Mesenchymal stem cell (in vitro differentiated cells and primary cell): ENCODE results near the gene CHRDL2.

Experiments
- DNase-seq: peaks from one replicate; pipeline ENCODE4 v3.0.0-alpha.2; 2013
- H2AFZ ChIP-seq: one replicate; pipeline ENCODE4 v1.6.1; 2013; ENCODE audit warnings: low read depth, mild to moderate bottlenecking, control low read depth, inconsistent platforms, low read length, moderate library complexity
- H2AK5ac ChIP-seq: 2 replicates; pipeline ENCODE4 v1.6.1; 2013; ENCODE audit warnings: low read length, moderate library complexity, mild to moderate bottlenecking, inconsistent platforms; ENCODE audit not compliant: severe bottlenecking
- H2BK120ac ChIP-seq: one replicate; pipeline ENCODE4 v1.6.1; 2013; ENCODE audit warnings: low read depth, mild to moderate bottlenecking, inconsistent platforms, low read length, moderate library complexity
- H2BK12ac ChIP-seq, 2 experiments: one replicate each; pipeline ENCODE4 v1.6.1; 2013; ENCODE audit warnings: inconsistent platforms in 2 of 2, low read length in 2 of 2, mild to moderate bottlenecking in 2 of 2, moderate library complexity in 2 of 2, control low read depth in 1 of 2
- H2BK15ac ChIP-seq: one replicate; pipeline ENCODE4 v1.6.1; 2013; ENCODE audit warnings: mild to moderate bottlenecking, low read depth, inconsistent platforms; ENCODE audit not compliant: poor library complexity, severe bottlenecking
- H2BK5ac ChIP-seq: 2 replicates; pipeline ENCODE4 v1.6.1; 2013; ENCODE audit warnings: low read depth, mild to moderate bottlenecking, low read length, control low read depth, inconsistent platforms; ENCODE audit not compliant: poor library complexity, severe bottlenecking
- H3K14ac ChIP-seq, 2 experiments: one replicate each; pipeline ENCODE4 v1.6.1; 2013; ENCODE audit warnings: inconsistent platforms in 2 of 2, low read length in 2 of 2, control low read depth in 1 of 2, mild to moderate bottlenecking in 1 of 2, moderate library complexity in 1 of 2
- H3K18ac ChIP-seq, 2 experiments: one replicate each; pipeline ENCODE4 v1.6.1; 2013; ENCODE audit warnings: inconsistent platforms in 2 of 2, low read length in 2 of 2, control low read depth in 1 of 2, low read depth in 1 of 2, mild to moderate bottlenecking in 1 of 2
- H3K23ac ChIP-seq, 2 experiments: one replicate each; pipeline ENCODE4 v1.6.1; 2013; ENCODE audit warnings: inconsistent platforms in 2 of 2, low read length in 2 of 2, mild to moderate bottlenecking in 2 of 2, moderate library complexity in 2 of 2, control low read depth in 1 of 2
- H3K27ac ChIP-seq: 2 replicates; pipeline ENCODE4 v1.5.1; 2013; ENCODE audit warnings: mild to moderate bottlenecking, moderate library complexity, low read length, control low read depth, inconsistent platforms; ENCODE audit not compliant: poor library complexity, severe bottlenecking
- H3K27me3 ChIP-seq, 2 experiments: 2 replicates each; pipeline versions ENCODE4 v1.6.1 to v1.7.0; 2013; ENCODE audit warnings: low read length in 2 of 2, mild to moderate bottlenecking in 2 of 2, moderate library complexity in 2 of 2, control low read depth in 1 of 2, inconsistent platforms in 1 of 2; ENCODE audit not compliant: control insufficient read depth in 1 of 2, insufficient read depth in 1 of 2
- H3K36me3 ChIP-seq, 2 experiments: 2 replicates each; pipeline versions ENCODE4 v1.6.1 to v1.7.0; 2013; ENCODE audit warnings: low read length in 2 of 2, control low read depth in 1 of 2, inconsistent platforms in 1 of 2, low read depth in 1 of 2, mild to moderate bottlenecking in 1 of 2; ENCODE audit not compliant: insufficient read depth in 2 of 2, control insufficient read depth in 1 of 2
- H3K4ac ChIP-seq, 2 experiments: one replicate each; pipeline ENCODE4 v1.6.1; 2013; ENCODE audit warnings: inconsistent platforms in 2 of 2, low read length in 2 of 2, mild to moderate bottlenecking in 2 of 2, moderate library complexity in 2 of 2, control low read depth in 1 of 2, low read depth in 1 of 2
- H3K4me1 ChIP-seq: 2 replicates; pipeline ENCODE4 v1.6.1; 2013; ENCODE audit warnings: low read depth, low read length, control low read depth; ENCODE audit not compliant: control insufficient read depth, insufficient read depth
- H3K4me2 ChIP-seq: 2 replicates; pipeline ENCODE4 v1.6.1; 2013; ENCODE audit warnings: low read length, mild to moderate bottlenecking, inconsistent platforms; ENCODE audit not compliant: poor library complexity, severe bottlenecking
- H3K4me3 ChIP-seq, 2 experiments: 2 replicates each; pipeline versions ENCODE4 v1.5.1 to v1.7.0; 2013; ENCODE audit warnings: low read length in 2 of 2, mild to moderate bottlenecking in 2 of 2, control low read depth in 1 of 2, low read depth in 1 of 2; ENCODE audit not compliant: insufficient read depth in 1 of 2
- H3K79me1 ChIP-seq: replicated peaks from 2 replicates; pipeline ENCODE4 v1.6.1; 2013; ENCODE audit warnings: mild to moderate bottlenecking, control low read depth, low read length, inconsistent platforms; ENCODE audit not compliant: poor library complexity, severe bottlenecking
- H3K9ac ChIP-seq: 2 replicates; pipeline ENCODE4 v1.7.0; 2013; ENCODE audit warnings: mild to moderate bottlenecking, low read length, moderate library complexity
- H3K9me3 ChIP-seq: 2 replicates; pipeline ENCODE4 v1.7.0; 2013; ENCODE audit warnings: mild to moderate bottlenecking, low read length; ENCODE audit not compliant: control insufficient read depth
- H4K8ac ChIP-seq: one replicate; pipeline ENCODE4 v1.6.1; 2013; ENCODE audit warnings: inconsistent platforms, mild to moderate bottlenecking, low read length, moderate library complexity
- H4K91ac ChIP-seq: one replicate; pipeline ENCODE4 v1.6.1; 2013; ENCODE audit warnings: mild to moderate bottlenecking, low read length, inconsistent platforms
- WGBS: methylation state at CpG from one replicate; pipeline ENCODE4 v1.1.7; 2013; ENCODE audit warnings: mixed read lengths; 5-methylcytosine and 5-hydroxymethylcytosine counted together

CHRDL2 gene

GRCh38 chr11:74721479-74721835 is 9.8 kb downstream of the CHRDL2 start:
- H3K18ac ChIP-seq: no peak overlapping the region
- H4K91ac ChIP-seq: no peak overlapping the region
- no peak overlapping the region for H2AK5ac ChIP-seq
- whole genome bisulfite sequencing: 93% methylated on average over 3 of the region's 3 CpGs
- H3K9ac ChIP-seq: no peak overlapping the region
- H3K27me3 ChIP-seq: peaks cover 49 to 52% of the 10 kb centered on the region in 2 experiments
- H3K27ac ChIP-seq: no peak overlapping the region
- no peak for DNase-seq
- H3K4me3 ChIP-seq: no peak overlapping the region
- H3K36me3 ChIP-seq: no peaks in the 10 kb centered on the region
- H4K8ac ChIP-seq: no peak overlapping the region
- H3K4me1 ChIP-seq: no peaks in the 10 kb centered on the region
- no peak overlapping the region for H3K23ac ChIP-seq
- H2BK120ac ChIP-seq: no peak overlapping the region
- no peak overlapping the region for H3K4me2 ChIP-seq
- H3K4ac ChIP-seq: no peak overlapping the region
- no peak overlapping the region for H2AFZ ChIP-seq
- peak overlapping the region; percentile 30 for H2BK15ac ChIP-seq
- H2BK12ac ChIP-seq: no peak overlapping the region
- H2BK5ac ChIP-seq: no peak overlapping the region
- H3K79me1 ChIP-seq: no peaks in the 10 kb centered on the region
- peak overlapping the region in 1 of 2 experiments; percentile 18 for H3K14ac ChIP-seq
- H3K9me3 ChIP-seq: no peaks in the 10 kb centered on the region

GRCh38 chr11:74720596-74721478 is 10.4 kb downstream of the CHRDL2 start:
- WGBS: 59% methylated on average over 16 of the region's 17 CpGs
- H3K36me3 ChIP-seq: no peaks in the 10 kb centered on the region

GRCh38 chr11:74719011-74719410 is 12.2 kb downstream of the CHRDL2 start:
- Histone ChIP-seq H4K91ac (no peak overlapping the region), H3K4me3 (no peak overlapping the region), H3K79me1 (no peaks in the 10 kb centered on the region), H3K14ac (no peak overlapping the region), H3K27ac (no peak overlapping the region), H2BK12ac (no peak overlapping the region), H4K8ac (no peak overlapping the region), H3K4ac (no peak overlapping the region), H3K4me2 (no peak overlapping the region), H3K9ac (no peak overlapping the region), H3K9me3 (no peaks in the 10 kb centered on the region), H3K4me1 (no peaks in the 10 kb centered on the region), H2AK5ac (no peak overlapping the region), H3K23ac (no peak overlapping the region), H2BK120ac (no peak overlapping the region), H2BK5ac (no peak overlapping the region), H3K36me3 (no peaks in the 10 kb centered on the region), H2BK15ac (no peak overlapping the region), H3K18ac (no peak overlapping the region), H2AFZ (no peak overlapping the region), H3K27me3 (peaks cover 26 to 36% of the 10 kb centered on the region in 2 experiments)
- DNase-seq: no peak
- 96% methylated on average over 5 of the region's 5 CpGs for WGBS

More at GRCh38 chr11:74720596-74721478, 10.4 kb downstream of the CHRDL2 start:
- Histone ChIP-seq H4K91ac (no peak overlapping the region), H4K8ac (peak overlapping the region; percentile 19), H3K14ac (peak overlapping the region in 1 of 2 experiments; percentile 18), H2AFZ (no peak overlapping the region), H3K4me2 (no peak overlapping the region), H3K4me1 (no peaks in the 10 kb centered on the region), H3K23ac (no peak overlapping the region), H3K27ac (no peak overlapping the region), H3K4me3 (no peak overlapping the region), H3K18ac (no peak overlapping the region), H2AK5ac (no peak overlapping the region), H2BK5ac (no peak overlapping the region), H3K9me3 (no peaks in the 10 kb centered on the region), H2BK120ac (no peak overlapping the region), H3K79me1 (no peaks in the 10 kb centered on the region), H3K4ac (no peak overlapping the region), H2BK15ac (peak overlapping the region; percentile 30), H3K27me3 (peaks cover 43 to 46% of the 10 kb centered on the region in 2 experiments), H2BK12ac (peak overlapping the region in 1 of 2 experiments; percentile 26), H3K9ac (no peak overlapping the region)
- peak; percentile 28 for DNase-seq

- Histone ChIP-seq H2BK15ac (no peak overlapping the region), H3K79me1 (no peaks in the 10 kb centered on the region), H4K8ac (no peak overlapping the region), H3K9ac (no peak overlapping the region), H4K91ac (no peak overlapping the region), H3K14ac (no peak overlapping the region), H2AFZ (no peak overlapping the region), H2BK120ac (no peak overlapping the region), H3K4ac (no peak overlapping the region), H2BK5ac (no peak overlapping the region), H3K4me3 (no peak overlapping the region), H3K4me1 (no peaks in the 10 kb centered on the region), H3K9me3 (no peaks in the 10 kb centered on the region), H3K27me3 (peaks cover 22 to 32% of the 10 kb centered on the region in 2 experiments), H3K23ac (no peak overlapping the region), H3K18ac (no peak overlapping the region), H3K4me2 (no peak overlapping the region), H2AK5ac (no peak overlapping the region), H2BK12ac (no peak overlapping the region), H3K27ac (no peak overlapping the region), H3K36me3 (no peaks in the 10 kb centered on the region)
- whole genome bisulfite sequencing: 69% methylated on average over 4 of the region's 5 CpGs
- DNase-seq: no peak
These were observed 13.8 kb downstream of the CHRDL2 start for GRCh38 chr11:74717221-74717969.
